Testis (tissue), 2 donors: ENCODE measurements around the gene SLC25A29.

Experiments
- CTCF ChIP-seq, 3 experiments: fragments of 450-650 bp in 2 of 3; fragments of 200-600 bp in 1 of 3; sonication (generic) in 1 of 3; IDR thresholded peaks; one replicate each; pipeline ENCODE4 v1.5.1; 2016 to 2019; ENCODE audit warnings: antibody characterized with exemption in 3 of 3, mild to moderate bottlenecking in 2 of 3, moderate library complexity in 1 of 3
- POLR2A ChIP-seq: fragments of 450-650 bp; IDR thresholded peaks from one replicate; pipeline ENCODE4 v1.6.1; 2017; ENCODE audit warnings: antibody characterized with exemption, mild to moderate bottlenecking, moderate library complexity

- TF ChIP-seq POLR2A (no peak), CTCF (IDR thresholded peaks at IDR 0.05) (no peak)
These were observed 14.8 kb downstream of the SLC25A29 start for GRCh38 chr14:100291305-100292075.
